HCT116 (cell line): ENCODE results near the gene CLPX.

Source experiments
- CEBPB ChIP-seq: IDR thresholded peaks from 2 replicates; pipeline ENCODE4 v1.6.1; 2012; ENCODE audit warnings: low read depth
- CTCF ChIP-seq, 3 experiments: fragments of 200-600 bp in 1 of 3; sonication (generic) in 1 of 3; IDR thresholded peaks in 2 of 3; conservative IDR thresholded peaks in 1 of 3; 2 replicates each; pipeline ENCODE4 v1.5.1; 2012 to 2017; ENCODE audit warnings: low read depth in 2 of 3, low read length in 2 of 3, antibody characterized with exemption in 1 of 3, borderline replicate concordance in 1 of 3, control low read depth in 1 of 3, mild to moderate bottlenecking in 1 of 3, mixed read lengths in 1 of 3, mixed run types in 1 of 3, moderate library complexity in 1 of 3; ENCODE audit not compliant: insufficient read depth in 1 of 3
- EGR1 ChIP-seq: IDR thresholded peaks from 2 replicates; pipeline ENCODE4 v1.6.1; 2012; ENCODE audit warnings: low read depth
- EZH2 ChIP-seq: fragments of 200-600 bp; sonication (generic); IDR thresholded peaks from 2 replicates; pipeline ENCODE4 v1.6.1; 2017; ENCODE audit warnings: antibody characterized with exemption, mixed run types
- EZH2phosphoT487 ChIP-seq: fragments of 200-600 bp; IDR thresholded peaks from 2 replicates; pipeline ENCODE4 v1.6.1; 2018; ENCODE audit warnings: antibody characterized with exemption, borderline replicate concordance
- JUND ChIP-seq: IDR thresholded peaks from 2 replicates; pipeline ENCODE4 v1.6.1; 2012
- MAX ChIP-seq: IDR thresholded peaks from 2 replicates; pipeline ENCODE4 v1.6.1; 2012
- POLR2A ChIP-seq: IDR thresholded peaks from 2 replicates; pipeline ENCODE4 v1.7.0; 2011; ENCODE audit warnings: borderline replicate concordance; ENCODE audit not compliant: insufficient read depth, insufficient read length; ENCODE audit errors: extremely low read depth
- POLR2AphosphoS5 ChIP-seq: IDR thresholded peaks from 2 replicates; pipeline ENCODE4 v1.6.1; 2011; ENCODE audit warnings: mild to moderate bottlenecking, low read depth, low read length, moderate library complexity
- RAD21 ChIP-seq: IDR thresholded peaks from 2 replicates; pipeline ENCODE4 v1.6.1; 2012; ENCODE audit warnings: low read depth, mild to moderate bottlenecking
- SP1 ChIP-seq: IDR thresholded peaks from 2 replicates; pipeline ENCODE4 v1.6.1; 2012; ENCODE audit warnings: low read depth
- YY1 ChIP-seq: IDR thresholded peaks from 2 replicates; pipeline ENCODE4 v1.6.1; 2011; ENCODE audit warnings: low read length, low read depth, moderate library complexity, mild to moderate bottlenecking; ENCODE audit not compliant: insufficient replicate concordance; ENCODE audit errors: extremely low read depth
- ZBTB33 ChIP-seq: IDR thresholded peaks from 2 replicates; pipeline ENCODE4 v1.6.1; 2011; ENCODE audit warnings: mild to moderate bottlenecking, low read length, moderate library complexity; ENCODE audit not compliant: insufficient replicate concordance; ENCODE audit errors: extremely low read depth

GRCh38 chr15:65099336-65099735, 85.8 kb downstream of the CLPX start:
- no peak for TF ChIP-seq POLR2AphosphoS5
- no peak for TF ChIP-seq EGR1
- TF ChIP-seq ZBTB33, result no peak
- TF ChIP-seq POLR2A, result no peak
- TF ChIP-seq MAX, result no peak
- no peak for TF ChIP-seq YY1
- no peak for TF ChIP-seq EZH2phosphoT487
- no peak for TF ChIP-seq CTCF (IDR thresholded peaks at IDR 0.05 in 2 of 3, conservative IDR thresholded peaks at IDR 0.05 in 1 of 3; ENCODE audit: borderline replicate concordance in 1 of 3, insufficient read depth in 1 of 3, low read depth in 2 of 3, low read length in 2 of 3)
- no peak for TF ChIP-seq RAD21
- no peak for TF ChIP-seq EZH2
- TF ChIP-seq JUND, result no peak
- TF ChIP-seq SP1, result no peak
- TF ChIP-seq CEBPB, result no peak
